GM18873 (cell line): ENCODE measurements around the gene PNPLA2.

Source experiments
- ATAC-seq: cut with Tn5 transposase; IDR thresholded peaks from one replicate; pipeline ENCODE4 v1.9.1; 2021; ENCODE audit warnings: mild to moderate bottlenecking, moderate library complexity, moderate number of reproducible peaks; ENCODE audit not compliant: unreplicated experiment, low FRiP score

The PNPLA2 gene

GRCh38 chr11:797296-798092 lies 21.2 kb upstream of the PNPLA2 start:
- ATAC-seq = peak; percentile 31

GRCh38 chr11:798093-798713 lies 20.5 kb upstream of the PNPLA2 start, which contains the start of gene SLC25A22:
Gene SLC25A22, minus strand, starts transcription at chr11:798281. Its CDS starts 3,275 bp downstream, at chr11:795006.
- peak; percentile 43 for ATAC-seq

GRCh38 chr11:799641-800316 lies 18.9 kb upstream of the PNPLA2 start:
- no peak for ATAC-seq

GRCh38 chr11:800473-800872 lies 18.2 kb upstream of the PNPLA2 start:
- ATAC-seq = no peak

GRCh38 chr11:801097-801780 lies 17.5 kb upstream of the PNPLA2 start:
- no peak for ATAC-seq

- no peak for ATAC-seq
Observed at GRCh38 chr11:802018-802617, 16.6 kb upstream of the PNPLA2 start.

- ATAC-seq = no peak
Observed at GRCh38 chr11:802693-803466, 15.8 kb upstream of the PNPLA2 start.

- ATAC-seq = no peak
Observed at GRCh38 chr11:803467-803742, 15.3 kb upstream of the PNPLA2 start.

- ATAC-seq = no peak
Observed at GRCh38 chr11:803770-804598, 14.7 kb upstream of the PNPLA2 start.

- no peak for ATAC-seq
Observed at GRCh38 chr11:804599-804964, 14.1 kb upstream of the PNPLA2 start.

GRCh38 chr11:808427-809286 lies 10.1 kb upstream of the PNPLA2 start:
- ATAC-seq = no peak

GRCh38 chr11:809287-810039 lies 9.3 kb upstream of the PNPLA2 start, which contains the start of gene RPLP2:
Gene RPLP2, plus strand, starts transcription at chr11:809967. Its CDS starts 268 bp downstream, at chr11:810235.
- ATAC-seq = peak; percentile 72

- ATAC-seq = no peak
Observed at GRCh38 chr11:810040-810567, 8.6 kb upstream of the PNPLA2 start.

- no peak for ATAC-seq
Observed at GRCh38 chr11:811446-812245, 7.1 kb upstream of the PNPLA2 start.

- ATAC-seq = no peak
Observed at GRCh38 chr11:812390-812789, 6.3 kb upstream of the PNPLA2 start.

GRCh38 chr11:813072-813455 lies 5.7 kb upstream of the PNPLA2 start:
- ATAC-seq = no peak
